Subcutaneous abdominal adipose tissue (tissue), 5 donors: Measurements from ENCODE around the gene INIP.

Source experiments
- H3K27ac ChIP-seq: one replicate; pipeline ENCODE4 v1.7.0; 2013; ENCODE audit warnings: low read depth, mild to moderate bottlenecking, inconsistent platforms, low read length, moderate library complexity
- H3K27me3 ChIP-seq, 5 donors: one replicate each; pipeline ENCODE4 v1.7.0; 2013; ENCODE audit warnings: low read length in 5 of 5, inconsistent platforms in 1 of 5; ENCODE audit not compliant: control insufficient read depth in 5 of 5, insufficient read depth in 4 of 5
- H3K36me3 ChIP-seq, 5 donors: one replicate each; pipeline ENCODE4 v1.7.0; 2013; ENCODE audit warnings: low read length in 5 of 5; ENCODE audit not compliant: control insufficient read depth in 5 of 5, insufficient read depth in 5 of 5
- H3K4me1 ChIP-seq, 5 donors: one replicate each; pipeline ENCODE4 v1.7.0; 2013; ENCODE audit warnings: low read length in 5 of 5, mild to moderate bottlenecking in 3 of 5, moderate library complexity in 1 of 5; ENCODE audit not compliant: control insufficient read depth in 5 of 5, insufficient read depth in 5 of 5
- H3K4me3 ChIP-seq, 5 donors: one replicate each; pipeline ENCODE4 v1.7.0; 2013; ENCODE audit warnings: low read length in 5 of 5, low read depth in 1 of 5
- H3K9ac ChIP-seq, 5 donors: one replicate each; pipeline ENCODE4 v1.7.0; 2013; ENCODE audit warnings: low read length in 5 of 5, mild to moderate bottlenecking in 4 of 5, moderate library complexity in 3 of 5
- H3K9me3 ChIP-seq, 5 donors: one replicate each; pipeline ENCODE4 v1.7.0; 2013; ENCODE audit warnings: low read length in 5 of 5; ENCODE audit not compliant: control insufficient read depth in 5 of 5
- donor health status: healthy.
- donor health status: healthy.
- donor health status: healthy.
- donor health status: healthy.
- donor health status: healthy.

INIP gene

DNA sequence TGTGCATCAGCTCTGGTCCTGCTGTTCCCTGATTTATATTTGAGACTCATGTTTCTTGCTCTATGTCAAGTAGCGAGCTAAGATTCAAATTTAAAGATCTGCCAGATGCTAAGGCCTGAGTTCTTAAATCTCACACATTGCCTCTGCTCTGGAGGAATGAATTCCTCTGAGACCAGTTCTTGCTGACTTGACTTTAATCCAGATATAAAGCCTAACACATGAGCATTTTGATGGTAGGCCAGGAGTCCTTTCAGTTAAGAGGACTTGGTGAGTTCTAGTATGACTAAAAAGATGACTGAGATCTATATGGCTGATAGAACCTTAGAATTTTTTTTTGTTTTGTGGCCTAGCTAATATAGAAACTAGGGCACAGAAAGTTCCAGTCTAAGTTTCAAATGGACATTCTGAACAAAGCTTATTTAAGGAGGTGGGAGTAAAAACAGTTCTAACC, 1.3 kb upstream of the INIP start:
- H3K9ac ChIP-seq: peak overlapping the region in 2 of 5 donors; percentile 35 to 44
- H3K27ac ChIP-seq: peak overlapping the region; percentile 83
- H3K4me3 ChIP-seq: no peak overlapping the region
- no peaks in the 10 kb centered on the region for H3K27me3 ChIP-seq
- peaks cover 0 to 4% (median 0%) of the 10 kb centered on the region in 5 donors for H3K36me3 ChIP-seq
- H3K4me1 ChIP-seq: peaks cover 3 to 25% (median 11%) of the 10 kb centered on the region in 5 donors
- H3K9me3 ChIP-seq: no peaks in the 10 kb centered on the region

- Histone ChIP-seq H3K4me1 (peaks cover 3 to 9% (median 8%) of the 10 kb centered on the region in 5 donors), H3K9me3 (peaks cover 0 to 4% (median 0%) of the 10 kb centered on the region in 5 donors), H3K27me3 (no peaks in the 10 kb centered on the region), H3K27ac (no peak overlapping the region), H3K9ac (no peak overlapping the region), H3K36me3 (peaks cover 3 to 14% (median 5%) of the 10 kb centered on the region in 5 donors), H3K4me3 (no peak overlapping the region)
These were observed 5.2 kb downstream of the INIP start for GRCh38 chr9:112712678-112713077.

DNA sequence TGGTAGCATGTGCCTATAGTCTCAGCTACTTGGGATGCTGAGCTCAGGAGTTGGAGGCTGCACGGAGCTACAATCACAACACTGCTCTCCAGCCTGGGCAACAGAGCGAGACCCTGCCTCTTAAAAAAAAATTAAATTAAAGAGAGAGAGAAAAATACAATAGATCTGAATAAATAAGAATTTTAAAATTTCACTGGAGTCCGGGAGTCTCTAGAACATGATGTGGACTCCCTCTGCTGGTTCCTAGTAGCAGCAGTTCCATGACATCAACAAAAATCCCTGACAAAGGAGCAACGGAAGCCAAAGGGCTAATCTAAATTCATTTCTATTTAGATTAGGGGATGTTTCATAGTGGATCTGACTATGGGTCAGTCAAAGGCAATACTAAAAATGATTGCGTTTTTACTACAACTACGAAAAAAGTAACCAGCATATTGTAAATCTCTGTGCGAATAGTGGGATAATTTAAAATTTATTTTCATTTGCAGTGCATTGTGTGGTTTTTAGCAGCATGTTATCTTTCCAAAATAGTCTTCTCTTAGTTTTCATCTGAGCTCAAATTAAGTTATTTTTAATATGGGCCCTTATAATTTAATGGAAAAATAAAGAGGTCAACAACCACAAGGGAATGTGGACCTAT, 6.7 kb downstream of the INIP start:
- H3K4me1 ChIP-seq: no peaks in the 10 kb centered on the region
- H3K9me3 ChIP-seq: peaks cover 0 to 4% (median 0%) of the 10 kb centered on the region in 5 donors
- no peaks in the 10 kb centered on the region for H3K27me3 ChIP-seq
- no peak overlapping the region for H3K9ac ChIP-seq
- peaks cover 3 to 14% (median 5%) of the 10 kb centered on the region in 5 donors for H3K36me3 ChIP-seq
- no peak overlapping the region for H3K27ac ChIP-seq
- H3K4me3 ChIP-seq: no peak overlapping the region

DNA sequence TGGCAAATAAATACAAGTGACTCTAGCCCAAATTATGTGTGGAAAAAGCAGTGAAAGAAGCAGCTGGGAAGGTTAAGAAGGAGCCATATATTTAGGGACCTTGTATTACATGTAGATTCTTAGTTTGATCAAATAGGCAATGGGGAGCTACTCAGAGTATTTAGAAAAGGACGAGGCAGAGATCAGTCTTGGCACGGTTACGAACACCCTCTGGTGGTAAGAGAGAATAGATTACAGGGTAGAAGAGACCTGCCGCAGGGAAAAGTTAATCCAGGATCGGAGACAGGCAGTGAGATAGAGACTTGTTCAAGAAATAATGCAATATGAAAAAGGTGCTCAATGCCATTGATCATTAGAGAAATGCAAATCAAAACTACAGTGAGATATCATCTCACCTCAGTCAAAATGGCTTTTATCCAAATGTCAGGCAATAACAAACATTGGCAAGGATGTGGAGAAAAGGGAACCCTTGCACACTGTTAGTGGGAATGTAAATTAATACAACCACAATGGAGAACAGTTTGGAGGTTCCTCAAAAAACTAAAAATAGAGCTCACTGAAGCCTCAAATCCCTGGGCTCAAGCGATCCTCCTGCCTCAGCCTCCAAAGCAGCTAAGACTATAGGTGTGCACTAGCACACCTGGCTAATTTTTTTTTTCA, 12.0 kb downstream of the INIP start:
- H3K27ac ChIP-seq: no peak overlapping the region
- H3K4me1 ChIP-seq: peaks cover 0 to 22% (median 6%) of the 10 kb centered on the region in 5 donors

DNA sequence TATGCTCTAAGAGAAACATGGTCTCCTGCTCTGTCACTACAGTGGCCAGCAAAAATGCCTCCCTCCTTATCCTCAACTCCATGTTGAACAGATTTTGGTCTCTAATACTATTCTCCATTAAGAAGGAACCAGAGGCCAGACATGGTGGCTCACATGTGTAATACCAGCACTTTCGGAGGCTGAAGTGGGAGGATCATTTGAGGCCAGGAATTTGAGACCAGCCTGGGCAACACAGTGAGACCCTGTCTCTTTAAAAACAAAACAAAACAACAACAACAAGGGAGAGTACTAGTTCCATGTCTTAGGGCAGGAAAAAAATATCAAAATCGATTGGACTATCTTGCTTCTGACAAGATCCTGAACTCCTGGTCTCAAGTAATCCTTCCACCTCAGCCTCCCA, 14.6 kb downstream of the INIP start:
- Histone ChIP-seq H3K4me1 (peaks cover 0 to 22% (median 6%) of the 10 kb centered on the region in 5 donors), H3K9ac (no peak overlapping the region), H3K27me3 (no peaks in the 10 kb centered on the region), H3K9me3 (no peaks in the 10 kb centered on the region), H3K36me3 (peaks cover 0 to 6% (median 3%) of the 10 kb centered on the region in 5 donors), H3K27ac (no peak overlapping the region), H3K4me3 (no peak overlapping the region)

More for the DNA sequence above, 12.0 kb downstream of the INIP start:
- Histone ChIP-seq H3K36me3 (peaks cover 0 to 8% (median 3%) of the 10 kb centered on the region in 5 donors), H3K9me3 (no peaks in the 10 kb centered on the region), H3K27me3 (no peaks in the 10 kb centered on the region), H3K9ac (no peak overlapping the region), H3K4me3 (no peak overlapping the region)

GRCh38 chr9:112700085-112700484, 17.8 kb downstream of the INIP start:
- no peak overlapping the region for H3K27ac ChIP-seq
- H3K36me3 ChIP-seq: peaks cover 5 to 19% (median 12%) of the 10 kb centered on the region in 5 donors

DNA sequence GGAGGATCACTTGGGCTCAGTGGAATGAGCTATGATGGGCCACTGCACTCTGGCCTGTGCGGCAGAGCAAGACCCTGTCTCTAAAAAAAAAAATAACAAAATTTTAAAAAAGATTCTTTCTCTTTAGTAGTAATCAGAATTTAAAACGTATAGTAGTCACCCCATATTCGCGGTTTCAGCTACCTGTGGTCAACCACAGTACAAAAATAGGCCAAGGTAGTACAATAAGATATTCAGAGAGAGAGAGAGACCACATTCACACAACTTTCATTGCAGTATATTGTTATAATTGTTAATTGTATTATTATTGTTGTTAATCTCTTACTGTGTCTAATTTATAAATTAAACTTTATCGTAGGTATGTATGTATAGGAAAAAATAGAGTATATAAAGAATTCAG, 18.7 kb downstream of the INIP start:
- H3K9me3 ChIP-seq: no peaks in the 10 kb centered on the region
- no peak overlapping the region for H3K9ac ChIP-seq
- peaks cover 5 to 19% (median 12%) of the 10 kb centered on the region in 5 donors for H3K36me3 ChIP-seq

More at GRCh38 chr9:112700085-112700484, 17.8 kb downstream of the INIP start:
- H3K4me1 ChIP-seq: peaks cover 0 to 15% (median 0%) of the 10 kb centered on the region in 5 donors
- H3K9ac ChIP-seq: no peak overlapping the region
- H3K4me3 ChIP-seq: no peak overlapping the region
- H3K9me3 ChIP-seq: no peaks in the 10 kb centered on the region
- no peaks in the 10 kb centered on the region for H3K27me3 ChIP-seq

GRCh38 chr9:112696461-112696860, 21.5 kb downstream of the INIP start:
- Histone ChIP-seq H3K9me3 (no peaks in the 10 kb centered on the region), H3K4me3 (no peak overlapping the region), H3K9ac (no peak overlapping the region), H3K27ac (no peak overlapping the region), H3K36me3 (peaks cover 12 to 30% (median 17%) of the 10 kb centered on the region in 5 donors), H3K27me3 (no peaks in the 10 kb centered on the region), H3K4me1 (peaks cover 0 to 9% (median 0%) of the 10 kb centered on the region in 5 donors)

More for the DNA sequence above, 18.7 kb downstream of the INIP start:
- peaks cover 0 to 15% (median 0%) of the 10 kb centered on the region in 5 donors for H3K4me1 ChIP-seq
- no peaks in the 10 kb centered on the region for H3K27me3 ChIP-seq
- no peak overlapping the region for H3K27ac ChIP-seq
- no peak overlapping the region for H3K4me3 ChIP-seq

- Histone ChIP-seq H3K9me3 (no peaks in the 10 kb centered on the region), H3K4me3 (no peak overlapping the region), H3K27me3 (no peaks in the 10 kb centered on the region), H3K4me1 (peaks cover 0 to 9% (median 0%) of the 10 kb centered on the region in 5 donors), H3K27ac (peak overlapping the region; percentile 43), H3K36me3 (peaks cover 16 to 39% (median 30%) of the 10 kb centered on the region in 5 donors), H3K9ac (peak overlapping the region in 1 of 5 donors; percentile 25)
These were observed 23.0 kb downstream of the INIP start for GRCh38 chr9:112694706-112695555.
